ENCODE results near the gene MAPKAPK2. TPM values are rescaled to one million over a fixed set of nuclear protein-coding genes. Genes with fewer than 3 reads are reported as not detected.
"Not testable (repeated sequence)": the region's sequence is repeated elsewhere in the genome, so short reads cannot be mapped to it uniquely, and the experiment has no call there.

MAPKAPK2 gene
- polyA plus RNA-seq (2013, experiment 1 of 2): 38.0 TPM
- 44.5 TPM for polyA plus RNA-seq (2013, experiment 2 of 2)

DNA sequence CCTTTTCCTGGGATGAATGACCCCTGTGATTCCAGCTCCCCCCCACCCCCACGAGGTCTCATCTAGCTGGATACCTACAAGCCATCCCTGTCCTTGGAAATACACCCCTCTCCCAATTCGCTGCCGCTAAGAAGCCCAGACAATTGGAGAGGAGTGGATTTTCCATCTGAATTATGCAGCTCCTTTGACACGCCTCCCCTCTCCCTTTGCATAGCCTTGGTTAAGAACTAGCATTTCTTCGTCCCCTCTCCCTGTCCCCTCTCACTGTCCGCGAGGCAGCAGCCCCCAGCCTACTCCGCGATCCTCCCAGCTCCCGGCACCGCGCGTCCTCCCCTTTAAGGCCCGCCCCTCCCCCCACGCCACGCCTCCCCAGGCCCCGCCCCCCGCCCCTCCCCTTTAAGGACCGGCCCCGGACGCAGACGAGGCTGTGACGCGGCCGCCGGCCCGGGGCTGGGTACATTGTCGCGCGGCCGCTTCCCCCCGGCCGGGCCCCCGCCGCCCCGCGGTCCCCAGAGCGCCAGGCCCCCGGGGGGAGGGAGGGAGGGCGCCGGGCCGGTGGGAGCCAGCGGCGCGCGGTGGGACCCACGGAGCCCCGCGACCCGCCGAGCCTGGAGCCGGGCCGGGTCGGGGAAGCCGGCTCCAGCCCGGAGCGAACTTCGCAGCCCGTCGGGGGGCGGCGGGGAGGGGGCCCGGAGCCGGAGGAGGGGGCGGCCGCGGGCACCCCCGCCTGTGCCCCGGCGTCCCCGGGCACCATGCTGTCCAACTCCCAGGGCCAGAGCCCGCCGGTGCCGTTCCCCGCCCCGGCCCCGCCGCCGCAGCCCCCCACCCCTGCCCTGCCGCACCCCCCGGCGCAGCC lies at the start of gene MAPKAPK2:
Gene MAPKAPK2 (plus strand): TSS at position 428 of the 856 bp plus-strand sequence. CDS start 325 bp downstream, at position 753.
- Histone ChIP-seq H3K27ac (ENCODE audit: low read depth, low read length) (peak within 1 kb of the TSS; percentile 66; the same call in 1 of the 2 replicates), H3K4me1 (ENCODE audit: insufficient read depth, low read length) (peaks cover 36% of the 10 kb centered on the region)

DNA sequence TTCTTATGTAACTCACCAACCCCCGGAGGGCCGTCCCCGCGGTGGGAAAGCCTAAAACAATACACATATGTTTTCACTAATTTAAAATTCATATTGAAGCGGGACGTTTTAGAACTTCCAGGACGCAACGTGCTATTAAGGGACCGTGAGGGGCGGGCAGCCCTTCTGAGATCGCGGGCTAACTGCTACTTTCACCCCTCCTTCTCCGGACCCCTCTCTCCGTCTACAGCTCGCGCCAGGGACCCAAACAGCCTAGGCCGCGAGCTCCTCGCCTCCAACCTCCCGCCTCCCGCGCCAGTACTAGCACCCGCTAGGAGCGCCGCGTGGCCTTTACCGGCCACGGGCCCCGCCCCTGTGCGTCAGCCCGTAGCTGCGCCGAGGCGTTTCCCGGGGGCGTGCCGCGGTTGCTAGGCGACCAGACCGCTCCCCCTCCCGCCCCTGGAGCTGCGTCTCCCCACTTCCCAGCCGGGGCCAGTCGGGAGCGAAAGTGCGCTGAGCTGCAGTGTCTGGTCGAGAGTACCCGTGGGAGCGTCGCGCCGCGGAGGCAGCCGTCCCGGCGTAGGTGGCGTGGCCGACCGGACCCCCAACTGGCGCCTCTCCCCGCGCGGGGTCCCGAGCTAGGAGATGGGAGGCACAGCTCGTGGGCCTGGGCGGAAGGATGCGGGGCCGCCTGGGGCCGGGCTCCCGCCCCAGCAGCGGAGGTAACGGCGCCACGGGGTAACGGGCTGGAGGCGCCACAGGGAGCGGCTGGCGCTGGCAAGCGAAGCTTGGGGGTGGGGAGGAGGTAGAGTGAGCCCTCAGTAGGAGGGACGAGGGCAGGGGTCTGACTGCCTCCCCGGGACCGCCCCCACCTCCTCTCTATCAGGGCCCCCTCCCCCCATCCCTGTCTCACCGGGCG lies 49.4 kb upstream of the MAPKAPK2 start, which contains the start of gene DYRK3:
Gene DYRK3 (plus strand): TSS at position 457 of the 898 bp plus-strand sequence. CDS start 168 bp downstream, at position 625.
- WGBS: under 1% methylated on average over 81 of the region's 84 CpGs
- Histone ChIP-seq H3K9me3 (ENCODE audit: insufficient read depth, low read depth, low read length) (no peaks in the 10 kb centered on the region), H3K27ac (ENCODE audit: low read depth, low read length) (no peak within 1 kb of the TSS; the same call in 1 of the 2 replicates), H3K27me3 (ENCODE audit: insufficient read depth, low read length) (peaks cover 18% of the 10 kb centered on the region), H3K4me3 (ENCODE audit: low read length) (peak within 1 kb of the TSS; percentile 92), H3K9ac (ENCODE audit: low read depth, low read length) (peak within 1 kb of the TSS; percentile 68), H3K4me1 (ENCODE audit: insufficient read depth, low read length) (peaks cover 30% of the 10 kb centered on the region), H3K36me3 (ENCODE audit: insufficient read depth, low read length) (no peaks in the 10 kb centered on the region)

More for the DNA sequence above, at the start of gene MAPKAPK2:
- Histone ChIP-seq H3K9me3 (ENCODE audit: insufficient read depth, low read depth, low read length) (no peaks in the 10 kb centered on the region), H3K36me3 (ENCODE audit: insufficient read depth, low read length) (no peaks in the 10 kb centered on the region), H3K4me3 (ENCODE audit: low read length) (peak within 1 kb of the TSS; percentile 79), H3K27me3 (ENCODE audit: insufficient read depth, low read length) (peaks cover 53% of the 10 kb centered on the region), H3K9ac (ENCODE audit: low read depth, low read length) (peak within 1 kb of the TSS; percentile 79)
- WGBS: under 1% methylated on average over 76 of the region's 82 CpGs

DNA sequence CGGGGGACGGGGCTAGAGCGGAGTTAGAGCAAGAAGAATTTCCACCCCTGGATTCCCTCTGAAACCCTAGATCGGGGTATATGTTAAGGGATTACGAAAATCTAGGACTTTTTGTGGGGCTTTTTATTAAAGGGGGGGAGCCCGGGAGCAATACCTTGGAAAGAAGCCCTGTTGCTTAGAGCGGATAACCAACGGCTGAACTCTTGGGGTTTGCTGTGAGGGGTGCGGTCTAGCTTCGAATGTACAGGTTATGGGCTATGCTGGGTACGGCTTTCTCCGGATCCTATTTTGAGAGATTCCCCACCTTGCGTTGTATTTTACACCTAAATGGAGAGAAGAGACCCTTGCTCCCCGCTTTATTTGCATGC lies 48.7 kb upstream of the MAPKAPK2 start:
- Histone ChIP-seq H3K4me1 (ENCODE audit: insufficient read depth, low read length) (peaks cover 30% of the 10 kb centered on the region), H3K4me3 (ENCODE audit: low read length) (peak overlapping the region; percentile 92), H3K27me3 (ENCODE audit: insufficient read depth, low read length) (peaks cover 18% of the 10 kb centered on the region), H3K27ac (ENCODE audit: low read depth, low read length) (no peak overlapping the region), H3K9me3 (ENCODE audit: insufficient read depth, low read depth, low read length) (no peaks in the 10 kb centered on the region), H3K36me3 (ENCODE audit: insufficient read depth, low read length) (no peaks in the 10 kb centered on the region), H3K9ac (ENCODE audit: low read depth, low read length) (peak overlapping the region; percentile 48)
- 2% methylated on average over 14 of the region's 14 CpGs for WGBS

DNA sequence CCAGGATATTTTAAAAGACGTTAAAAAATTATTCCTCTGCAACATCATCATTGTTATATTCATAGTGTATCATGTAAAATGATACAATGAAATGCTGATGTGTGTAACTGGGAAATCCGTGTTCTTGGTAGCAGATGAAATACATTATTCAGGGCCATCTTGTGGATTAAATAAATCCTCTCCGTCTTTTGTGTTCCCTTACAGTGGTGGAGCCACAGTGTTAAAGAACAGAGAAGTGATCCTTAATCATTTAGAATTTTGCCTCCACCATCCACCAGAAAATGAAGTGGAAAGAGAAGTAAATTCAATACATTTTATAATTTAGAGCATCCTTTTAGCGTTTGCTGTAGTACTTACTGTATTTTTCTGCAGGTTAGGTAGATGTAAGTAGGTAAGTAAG lies 48.0 kb upstream of the MAPKAPK2 start:
- H3K9me3 ChIP-seq (ENCODE audit: insufficient read depth, low read depth, low read length): no peaks in the 10 kb centered on the region
- peak overlapping the region; percentile 92; the same call in 1 of the 2 replicates for H3K4me3 ChIP-seq (ENCODE audit: low read length)
- H3K36me3 ChIP-seq (ENCODE audit: insufficient read depth, low read length): no peaks in the 10 kb centered on the region
- peaks cover 18% of the 10 kb centered on the region for H3K27me3 ChIP-seq (ENCODE audit: insufficient read depth, low read length)
- 42% methylated on average over 3 of the region's 4 CpGs for WGBS
- H3K27ac ChIP-seq (ENCODE audit: low read depth, low read length): no peak overlapping the region
- peaks cover 27% of the 10 kb centered on the region; the same call in 1 of the 2 replicates for H3K4me1 ChIP-seq (ENCODE audit: insufficient read depth, low read length)
- no peak overlapping the region for H3K9ac ChIP-seq (ENCODE audit: low read depth, low read length)

DNA sequence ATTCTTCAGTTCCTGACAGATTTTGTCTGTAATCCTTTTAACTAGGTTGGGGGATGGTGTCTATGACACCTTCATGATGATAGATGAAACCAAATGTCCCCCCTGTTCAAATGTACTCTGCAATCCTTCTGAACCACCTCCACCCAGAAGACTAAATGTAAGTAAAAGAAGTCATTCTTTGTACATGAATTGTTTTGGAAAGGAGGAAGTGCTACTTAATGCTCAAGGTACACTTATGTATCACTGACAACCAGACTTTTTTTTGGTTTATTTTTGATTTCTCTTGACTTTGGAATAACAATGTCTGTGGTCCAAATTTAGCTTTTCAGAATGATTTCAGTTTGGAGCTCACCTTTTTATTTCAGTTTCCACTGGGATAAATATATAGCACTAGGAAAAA lies 47.1 kb upstream of the MAPKAPK2 start:
- Histone ChIP-seq H3K27me3 (ENCODE audit: insufficient read depth, low read length) (peaks cover 18% of the 10 kb centered on the region), H3K4me1 (ENCODE audit: insufficient read depth, low read length) (peaks cover 27% of the 10 kb centered on the region; the same call in 1 of the 2 replicates), H3K36me3 (ENCODE audit: insufficient read depth, low read length) (no peaks in the 10 kb centered on the region), H3K9me3 (ENCODE audit: insufficient read depth, low read depth, low read length) (no peaks in the 10 kb centered on the region), H3K27ac (ENCODE audit: low read depth, low read length) (no peak overlapping the region), H3K4me3 (ENCODE audit: low read length) (no peak overlapping the region), H3K9ac (ENCODE audit: low read depth, low read length) (no peak overlapping the region)

DNA sequence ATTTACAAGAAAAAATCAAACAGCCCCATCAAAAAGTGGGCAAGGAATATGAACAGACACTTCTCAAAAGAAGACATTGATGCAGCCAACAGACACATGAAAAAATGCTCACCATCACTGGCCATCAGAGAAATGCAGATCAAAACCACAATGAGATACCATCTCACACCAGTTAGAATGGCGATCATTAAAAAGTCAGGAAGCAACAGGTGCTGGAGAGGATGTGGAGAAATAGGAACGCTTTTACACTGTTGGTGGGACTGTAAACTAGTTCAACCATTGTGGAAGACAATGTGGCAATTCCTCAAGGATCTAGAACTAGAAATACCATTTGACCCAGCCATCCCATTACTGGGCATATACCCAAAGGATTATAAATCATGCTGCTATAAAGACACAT lies 42.6 kb upstream of the MAPKAPK2 start:
- H3K27ac ChIP-seq (ENCODE audit: low read depth, low read length); H3K4me1 ChIP-seq (ENCODE audit: insufficient read depth, low read length); H3K36me3 ChIP-seq (ENCODE audit: insufficient read depth, low read length); H3K4me3 ChIP-seq (ENCODE audit: low read length); H3K9me3 ChIP-seq (ENCODE audit: insufficient read depth, low read depth, low read length); H3K9ac ChIP-seq (ENCODE audit: low read depth, low read length); H3K27me3 ChIP-seq (ENCODE audit: insufficient read depth, low read length): not testable (repeated sequence)
- 92% methylated on average over 2 of the region's 2 CpGs for WGBS

DNA sequence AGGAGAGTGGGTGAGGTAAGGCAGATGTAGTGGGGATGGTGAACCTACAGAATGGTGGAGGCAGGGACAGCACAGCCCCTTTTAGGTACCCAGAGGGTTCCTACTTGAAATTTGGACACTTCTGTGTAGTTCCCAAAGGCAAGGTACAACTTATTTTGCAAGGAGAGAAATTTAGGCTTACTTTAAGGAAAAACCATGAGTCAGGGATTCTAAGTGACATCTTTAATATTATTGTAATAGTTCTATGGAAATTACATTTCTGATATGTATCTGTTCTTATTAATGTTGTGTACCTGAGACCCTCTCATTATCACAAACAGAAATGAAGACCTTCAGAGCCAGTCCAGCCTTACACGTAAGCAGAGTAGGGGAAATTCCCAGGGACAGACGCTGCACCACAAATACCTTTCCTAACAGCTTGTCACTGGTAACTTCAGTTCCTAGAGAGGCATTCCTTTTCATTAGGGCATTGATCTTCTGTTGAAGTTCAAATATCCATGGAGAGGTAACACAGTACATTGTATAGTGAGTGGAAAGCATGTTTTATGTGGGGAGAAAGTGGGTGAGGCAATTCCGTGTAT lies 41.5 kb upstream of the MAPKAPK2 start:
- Histone ChIP-seq H3K9me3 (ENCODE audit: insufficient read depth, low read depth, low read length) (no peaks in the 10 kb centered on the region), H3K36me3 (ENCODE audit: insufficient read depth, low read length) (peaks cover 10% of the 10 kb centered on the region), H3K27ac (ENCODE audit: low read depth, low read length) (no peak overlapping the region), H3K4me3 (ENCODE audit: low read length) (no peak overlapping the region), H3K4me1 (ENCODE audit: insufficient read depth, low read length) (no peaks in the 10 kb centered on the region), H3K27me3 (ENCODE audit: insufficient read depth, low read length) (no peaks in the 10 kb centered on the region), H3K9ac (ENCODE audit: low read depth, low read length) (no peak overlapping the region)
- 84% methylated on average over 3 of the region's 3 CpGs for WGBS

DNA sequence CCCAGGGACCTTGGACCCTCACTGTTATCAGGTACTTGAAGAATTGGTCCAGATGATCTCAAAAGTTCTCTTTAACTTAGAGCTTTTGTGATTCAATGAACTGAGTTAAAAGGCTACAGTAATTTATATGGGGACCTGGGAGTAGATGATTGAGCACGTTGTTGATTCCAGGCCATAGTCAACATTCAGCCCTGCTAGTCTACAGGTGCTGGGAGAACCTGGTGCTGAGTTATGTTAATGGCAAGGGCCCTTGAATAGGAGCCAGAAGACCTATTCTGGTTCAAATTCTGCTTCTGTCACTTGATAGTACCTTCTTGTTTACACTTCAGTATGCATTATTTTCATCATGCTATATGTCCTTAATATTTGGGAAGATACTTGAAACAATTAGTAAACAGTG lies 38.2 kb upstream of the MAPKAPK2 start:
- no peak overlapping the region for H3K27ac ChIP-seq (ENCODE audit: low read depth, low read length)
- no peak overlapping the region for H3K9ac ChIP-seq (ENCODE audit: low read depth, low read length)
- H3K9me3 ChIP-seq (ENCODE audit: insufficient read depth, low read depth, low read length): no peaks in the 10 kb centered on the region
- no peaks in the 10 kb centered on the region for H3K4me1 ChIP-seq (ENCODE audit: insufficient read depth, low read length)
- 49% methylated on average over 1 of the region's 1 CpG for WGBS
- H3K4me3 ChIP-seq (ENCODE audit: low read length): no peak overlapping the region
- peaks cover 11% of the 10 kb centered on the region for H3K36me3 ChIP-seq (ENCODE audit: insufficient read depth, low read length)
- no peaks in the 10 kb centered on the region for H3K27me3 ChIP-seq (ENCODE audit: insufficient read depth, low read length)

DNA sequence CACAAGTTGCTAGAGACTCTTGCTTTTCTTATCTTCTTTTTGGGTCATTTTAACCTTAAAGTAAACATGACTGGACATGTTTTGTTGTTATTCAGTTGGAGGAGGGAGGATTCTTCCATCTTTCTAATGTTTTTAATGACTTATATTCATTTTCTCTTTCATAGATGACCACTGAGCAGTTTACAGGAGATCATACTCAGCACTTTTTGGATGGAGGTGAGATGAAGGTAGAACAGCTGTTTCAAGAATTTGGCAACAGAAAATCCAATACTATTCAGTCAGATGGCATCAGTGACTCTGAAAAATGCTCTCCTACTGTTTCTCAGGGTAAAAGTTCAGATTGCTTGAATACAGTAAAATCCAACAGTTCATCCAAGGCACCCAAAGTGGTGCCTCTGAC lies 37.5 kb upstream of the MAPKAPK2 start:
- H3K4me3 ChIP-seq (ENCODE audit: low read length): no peak overlapping the region
- H3K27ac ChIP-seq (ENCODE audit: low read depth, low read length): no peak overlapping the region
- H3K9me3 ChIP-seq (ENCODE audit: insufficient read depth, low read depth, low read length): no peaks in the 10 kb centered on the region
- H3K36me3 ChIP-seq (ENCODE audit: insufficient read depth, low read length): peaks cover 11% of the 10 kb centered on the region
- no peak overlapping the region for H3K9ac ChIP-seq (ENCODE audit: low read depth, low read length)
- H3K4me1 ChIP-seq (ENCODE audit: insufficient read depth, low read length): no peaks in the 10 kb centered on the region
- H3K27me3 ChIP-seq (ENCODE audit: insufficient read depth, low read length): no peaks in the 10 kb centered on the region

DNA sequence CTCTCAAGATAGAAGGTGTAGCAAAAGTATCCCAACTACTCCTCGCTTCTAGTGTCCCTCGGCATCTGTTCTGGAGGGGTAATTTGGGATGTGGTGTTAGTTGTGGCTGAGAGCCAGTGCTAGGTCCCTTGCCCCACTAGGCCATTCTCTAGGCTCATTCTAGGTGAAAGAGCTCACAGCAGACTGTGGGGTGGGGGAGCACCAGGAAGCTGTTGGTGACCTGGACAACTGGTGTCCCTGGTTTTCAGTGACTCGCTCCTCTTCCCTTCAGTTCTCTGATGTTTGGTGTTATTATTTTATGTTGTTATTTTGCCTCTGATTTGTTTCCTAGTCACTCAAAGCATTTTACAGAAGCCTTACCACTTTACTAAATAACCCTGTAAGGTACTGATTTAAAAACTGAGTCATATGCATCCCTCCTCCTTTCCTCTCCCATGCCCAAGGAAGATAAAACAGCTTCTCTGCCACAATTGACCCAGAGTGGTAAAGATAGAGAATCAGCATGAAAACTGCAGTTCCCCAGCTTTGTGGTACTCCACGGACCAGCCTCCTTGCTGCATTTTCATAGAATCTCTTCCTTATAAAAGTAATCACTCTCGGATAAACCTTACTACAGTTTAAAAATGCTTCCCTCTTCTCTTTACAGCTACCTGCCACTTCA lies 35.3 kb upstream of the MAPKAPK2 start:
- Histone ChIP-seq H3K36me3 (ENCODE audit: insufficient read depth, low read length) (peaks cover 11% of the 10 kb centered on the region), H3K27ac (ENCODE audit: low read depth, low read length) (no peak overlapping the region), H3K4me1 (ENCODE audit: insufficient read depth, low read length) (no peaks in the 10 kb centered on the region), H3K27me3 (ENCODE audit: insufficient read depth, low read length) (no peaks in the 10 kb centered on the region), H3K9me3 (ENCODE audit: insufficient read depth, low read depth, low read length) (no peaks in the 10 kb centered on the region), H3K4me3 (ENCODE audit: low read length) (no peak overlapping the region), H3K9ac (ENCODE audit: low read depth, low read length) (no peak overlapping the region)
- WGBS: 95% methylated on average over 4 of the region's 5 CpGs

Measured in HUES64 (cell line).